Cardiac fibroblast (primary cell): ENCODE results near the gene SEMA5A.
A peak's percentile ranks its signal among the peaks of the same experiment; 100 is the strongest.

Source experiments
- DNase-seq, 2 donors: peaks; one replicate each; pipeline versions ENCODE4 v3.0.0 to v3.0.0-alpha.2; 2010; ENCODE audit warnings: low read depth in 2 of 2
- H3K4me3 ChIP-seq, 2 donors: replicated peaks in 1 of 2; 1 replicate in 1 of 2; 2 replicates in 1 of 2; pipeline ENCODE4 v1.5.1; 2011; ENCODE audit warnings: low read depth in 2 of 2, low read length in 2 of 2, mild to moderate bottlenecking in 2 of 2, moderate library complexity in 1 of 2
- TF ChIP-seq, protein P1 (sequence below): IDR thresholded peaks from one replicate; pipeline ENCODE4 v1.5.1; 2011; ENCODE audit warnings: low read depth, mild to moderate bottlenecking, low read length, inconsistent platforms

The SEMA5A gene

DNA sequence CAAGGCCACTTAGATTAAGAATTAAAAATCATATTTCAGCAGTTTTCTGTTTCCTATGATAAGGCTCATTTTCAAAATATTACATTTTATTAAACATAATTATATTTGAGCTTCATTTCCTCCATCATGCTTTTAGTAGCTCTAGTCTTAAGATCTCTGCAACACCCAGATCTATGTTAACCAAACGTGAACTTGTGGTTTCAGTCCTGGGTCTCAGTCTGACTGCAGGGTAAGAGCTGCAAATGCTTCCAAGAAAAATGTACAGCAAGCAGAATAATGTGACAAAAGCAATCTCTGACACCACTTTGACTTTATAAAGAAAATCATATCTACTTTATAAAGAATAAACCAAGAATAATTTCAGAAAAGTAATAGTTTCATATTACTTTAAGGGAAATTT lies 512.4 kb downstream of the SEMA5A start:
- DNase-seq = no peak
- H3K4me3 ChIP-seq = no peak overlapping the region
- TF ChIP-seq, protein P1, sequence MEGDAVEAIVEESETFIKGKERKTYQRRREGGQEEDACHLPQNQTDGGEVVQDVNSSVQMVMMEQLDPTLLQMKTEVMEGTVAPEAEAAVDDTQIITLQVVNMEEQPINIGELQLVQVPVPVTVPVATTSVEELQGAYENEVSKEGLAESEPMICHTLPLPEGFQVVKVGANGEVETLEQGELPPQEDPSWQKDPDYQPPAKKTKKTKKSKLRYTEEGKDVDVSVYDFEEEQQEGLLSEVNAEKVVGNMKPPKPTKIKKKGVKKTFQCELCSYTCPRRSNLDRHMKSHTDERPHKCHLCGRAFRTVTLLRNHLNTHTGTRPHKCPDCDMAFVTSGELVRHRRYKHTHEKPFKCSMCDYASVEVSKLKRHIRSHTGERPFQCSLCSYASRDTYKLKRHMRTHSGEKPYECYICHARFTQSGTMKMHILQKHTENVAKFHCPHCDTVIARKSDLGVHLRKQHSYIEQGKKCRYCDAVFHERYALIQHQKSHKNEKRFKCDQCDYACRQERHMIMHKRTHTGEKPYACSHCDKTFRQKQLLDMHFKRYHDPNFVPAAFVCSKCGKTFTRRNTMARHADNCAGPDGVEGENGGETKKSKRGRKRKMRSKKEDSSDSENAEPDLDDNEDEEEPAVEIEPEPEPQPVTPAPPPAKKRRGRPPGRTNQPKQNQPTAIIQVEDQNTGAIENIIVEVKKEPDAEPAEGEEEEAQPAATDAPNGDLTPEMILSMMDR = no peak

DNA sequence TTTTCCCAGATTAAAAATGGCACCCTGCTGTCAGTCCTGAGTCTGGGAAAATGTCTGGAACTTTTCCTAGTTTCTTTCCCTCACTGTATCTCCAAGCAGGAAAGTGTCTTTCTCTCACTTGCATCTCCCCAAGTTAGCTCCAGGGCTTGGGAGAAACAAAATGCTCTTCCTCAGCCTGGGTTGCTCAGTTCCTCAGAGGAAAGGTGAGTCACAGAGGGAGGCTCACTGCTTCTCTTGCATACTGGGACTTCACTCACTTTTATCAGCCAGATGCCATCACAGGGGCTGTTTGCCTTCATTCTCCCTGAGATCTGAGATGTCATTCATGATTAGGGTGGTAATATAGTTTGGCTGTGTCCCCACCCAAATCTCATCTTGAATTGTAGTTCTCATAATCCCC lies 519.9 kb downstream of the SEMA5A start:
- no peak overlapping the region for H3K4me3 ChIP-seq
- TF ChIP-seq, protein P1 = no peak

DNA sequence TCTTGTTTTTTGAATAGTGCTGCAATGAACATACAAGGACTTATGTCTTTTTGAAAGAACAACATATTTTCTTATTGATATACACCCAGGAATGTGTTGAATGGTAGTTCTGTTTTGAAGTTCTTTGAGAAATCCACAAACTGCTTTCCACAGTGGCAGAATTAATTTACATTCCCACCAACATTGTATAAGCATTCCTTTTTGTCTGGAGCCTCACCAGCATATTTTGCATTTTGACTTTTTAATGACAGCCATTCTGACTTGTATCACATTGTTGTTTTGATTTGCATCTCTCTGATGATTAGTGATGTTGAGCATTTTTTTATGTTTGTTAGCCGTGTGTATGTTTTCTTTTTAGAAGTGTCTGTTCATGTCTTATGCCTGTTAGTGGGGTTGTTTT lies 524.9 kb downstream of the SEMA5A start:
- DNase-seq = no peak
- TF ChIP-seq, protein P1 = no peak
- H3K4me3 ChIP-seq = no peak overlapping the region

More for the DNA sequence above, 519.9 kb downstream of the SEMA5A start:
- peak in 1 of 2 donors; percentile 26 for DNase-seq

DNA sequence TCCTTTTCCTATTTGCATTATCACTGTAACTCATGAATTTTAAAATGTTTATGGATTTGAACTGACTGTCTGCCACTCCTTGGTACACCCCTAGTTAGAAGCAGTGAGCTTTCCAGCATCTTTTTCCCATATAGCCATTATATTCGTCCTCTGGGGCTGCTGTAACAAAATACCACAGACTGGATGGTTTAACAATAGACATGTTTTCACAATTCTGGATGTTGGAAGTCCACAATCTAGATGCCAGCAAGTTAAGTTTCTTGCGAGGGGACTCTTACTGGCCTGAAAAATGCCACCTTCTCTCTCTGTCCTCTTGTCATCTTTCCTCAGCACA lies 530.0 kb downstream of the SEMA5A start:
- no peak overlapping the region for H3K4me3 ChIP-seq
- TF ChIP-seq, protein P1 = no peak
- DNase-seq = peak; percentile 18 to 29

DNA sequence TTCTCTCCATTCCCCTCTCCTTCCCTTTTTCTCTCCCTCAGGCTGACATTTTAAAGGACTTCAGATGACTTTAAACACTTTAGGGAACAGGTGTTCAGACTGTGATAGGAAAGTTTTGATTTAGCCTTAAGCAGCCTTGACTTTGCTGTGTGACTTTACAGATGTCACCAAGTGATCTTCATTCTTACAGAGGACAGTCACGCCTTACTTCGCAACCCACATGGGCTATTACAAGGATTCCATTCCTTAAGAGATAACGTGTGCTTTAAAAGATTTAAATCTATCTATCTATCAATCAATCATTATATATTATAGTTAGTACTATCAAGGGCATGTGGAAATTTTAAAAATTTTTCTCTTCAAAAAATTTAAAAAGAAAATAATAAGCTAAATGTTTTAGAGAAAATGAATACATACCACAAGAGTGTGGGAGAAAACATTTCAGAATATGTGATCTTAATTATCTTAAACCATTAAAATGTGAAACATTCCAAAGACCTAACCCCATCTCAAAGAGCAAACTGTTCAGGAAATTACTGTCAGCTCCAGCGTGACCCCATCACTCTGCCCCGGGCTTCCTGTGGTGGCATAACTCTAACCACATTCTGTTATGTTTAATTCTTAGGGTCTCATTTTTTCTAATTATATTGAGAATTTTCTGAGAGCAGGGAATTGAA lies 530.5 kb downstream of the SEMA5A start:
- no peak overlapping the region for H3K4me3 ChIP-seq
- DNase-seq = peak; percentile 33 to 58
- TF ChIP-seq, protein P1 = no peak

DNA sequence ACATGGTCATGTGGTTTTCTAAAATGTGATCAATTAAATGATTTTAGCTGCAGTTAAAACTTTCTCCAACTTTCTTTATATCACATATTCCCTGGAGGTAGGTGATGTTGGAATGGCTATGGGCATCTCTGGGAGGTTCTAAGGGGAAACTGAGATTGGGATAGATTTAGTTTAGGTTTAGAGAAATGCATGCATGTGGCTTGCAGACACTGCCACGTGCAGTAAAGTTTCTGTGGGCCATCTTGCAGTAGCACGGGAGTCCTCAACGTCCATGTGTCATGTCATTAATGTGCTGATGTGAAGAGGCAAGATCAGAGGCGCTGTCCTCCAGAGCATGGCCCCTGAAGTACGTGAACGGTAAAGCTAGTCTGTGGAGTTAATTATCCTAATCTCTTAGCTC lies 532.7 kb downstream of the SEMA5A start:
- TF ChIP-seq, protein P1 = no peak
- no peak for DNase-seq
- H3K4me3 ChIP-seq = no peak overlapping the region
